Glomerular visceral epithelial cell (primary cell): ENCODE data around the gene HTRA1.

ENCODE experiments used
- DNase-seq: peaks from one replicate; pipeline ENCODE4 v3.0.0-alpha.2; 2016; ENCODE audit errors: extremely low spot score

HTRA1 gene

GRCh38 chr10:122461367-122461728, at the start of gene HTRA1:
Gene HTRA1, plus strand, starts transcription at chr10:122461553. Its CDS starts 100 bp downstream, at chr10:122461653.
- DNase-seq: peak; percentile 59

- DNase-seq: no peak
These were observed 48.0 kb upstream of the HTRA1 start for GRCh38 chr10:122413327-122413726.

GRCh38 chr10:122417667-122418066, 43.7 kb upstream of the HTRA1 start:
- no peak for DNase-seq

GRCh38 chr10:122419016-122419415, 42.3 kb upstream of the HTRA1 start:
- DNase-seq: no peak

- DNase-seq: no peak
These were observed 41.3 kb upstream of the HTRA1 start for GRCh38 chr10:122419876-122420623.

- no peak for DNase-seq
These were observed 40.7 kb upstream of the HTRA1 start for GRCh38 chr10:122420624-122421007.

GRCh38 chr10:122421054-122421625, 40.2 kb upstream of the HTRA1 start:
- DNase-seq: no peak

- DNase-seq: no peak
These were observed 39.6 kb upstream of the HTRA1 start for GRCh38 chr10:122421742-122422141.

GRCh38 chr10:122422266-122422989, 38.9 kb upstream of the HTRA1 start:
- no peak for DNase-seq

GRCh38 chr10:122424059-122424458, 37.3 kb upstream of the HTRA1 start:
- DNase-seq: no peak

GRCh38 chr10:122426829-122427228, 34.5 kb upstream of the HTRA1 start:
- no peak for DNase-seq

- DNase-seq: no peak
These were observed 34.1 kb upstream of the HTRA1 start for GRCh38 chr10:122427280-122427679.

- peak; percentile 54 for DNase-seq
These were observed 26.0 kb upstream of the HTRA1 start for GRCh38 chr10:122435212-122435827.

GRCh38 chr10:122441961-122442360, 19.4 kb upstream of the HTRA1 start:
- peak; percentile 70 for DNase-seq

- DNase-seq: no peak
These were observed 15.9 kb upstream of the HTRA1 start for GRCh38 chr10:122445469-122445868.

- DNase-seq: no peak
These were observed 15.4 kb upstream of the HTRA1 start for GRCh38 chr10:122445904-122446303.

- DNase-seq: no peak
These were observed 14.5 kb upstream of the HTRA1 start for GRCh38 chr10:122446668-122447423.

- DNase-seq: no peak
These were observed 12.8 kb upstream of the HTRA1 start for GRCh38 chr10:122448600-122448999.

GRCh38 chr10:122449153-122449552, 12.2 kb upstream of the HTRA1 start:
- no peak for DNase-seq

GRCh38 chr10:122450353-122450990, 10.9 kb upstream of the HTRA1 start:
- no peak for DNase-seq

- DNase-seq: no peak
These were observed 7.3 kb upstream of the HTRA1 start for GRCh38 chr10:122454071-122454470.
